Type B pancreatic cell (in vitro differentiated cells): ENCODE measurements around the gene PLA1A. TPM values are rescaled to one million over a fixed set of nuclear protein-coding genes. Genes with fewer than 3 reads are reported as not detected.

ENCODE experiments used
- DNase-seq: peaks from one replicate; pipeline ENCODE4 v3.0.0; 2021; ENCODE audit warnings: mixed read lengths; ENCODE audit not compliant: unreplicated experiment; ENCODE audit errors: extremely low spot score
- H3K27ac Mint-ChIP-seq: 2 replicates; pipeline ENCODE4 v1.8.0; 2021; ENCODE audit warnings: mild to moderate bottlenecking, mixed read lengths
- H3K27me3 Mint-ChIP-seq: 2 replicates; pipeline ENCODE4 v1.8.0; 2021; ENCODE audit warnings: mixed read lengths
- H3K36me3 Mint-ChIP-seq: 2 replicates; pipeline ENCODE4 v1.8.0; 2021; ENCODE audit warnings: mixed read lengths
- H3K4me1 Mint-ChIP-seq: one replicate; pipeline ENCODE4 v1.8.0; 2021; ENCODE audit warnings: mixed read lengths; ENCODE audit not compliant: unreplicated experiment
- H3K4me3 Mint-ChIP-seq: 2 replicates; pipeline ENCODE4 v1.8.0; 2021; ENCODE audit warnings: mild to moderate bottlenecking, mixed read lengths
- H3K9me3 Mint-ChIP-seq: 2 replicates; pipeline ENCODE4 v1.8.0; 2021; ENCODE audit warnings: mixed read lengths
- CTCF ChIP-seq: fragments of 200-600 bp; sonication (generic); conservative IDR thresholded peaks from 2 replicates; pipeline ENCODE4 v1.5.0; 2021; ENCODE audit warnings: antibody characterized with exemption, mild to moderate bottlenecking
- total RNA-seq: library from RNA; stranded (reverse); gene quantifications from 2 replicates; pipeline ENCODE4 v1.2.1, GENCODE V29; 2021; ENCODE audit warnings: low replicate concordance

PLA1A gene
- total RNA-seq, 1 donor from 2014 or later: 1.6 TPM

GRCh38 chr3:119653876-119654275 is 56.2 kb downstream of the PLA1A start:
- Mint-ChIP-seq H3K4me3 (no peak overlapping the region), H3K36me3 (no peaks in the 10 kb centered on the region), H3K4me1 (peaks cover 11% of the 10 kb centered on the region), H3K27me3 (no peaks in the 10 kb centered on the region), H3K9me3 (no peaks in the 10 kb centered on the region), H3K27ac (no peak overlapping the region)
- no peak for DNase-seq
- TF ChIP-seq CTCF: no peak

- Mint-ChIP-seq H3K9me3 (no peaks in the 10 kb centered on the region), H3K4me3 (no peak overlapping the region), H3K36me3 (peaks cover 5% of the 10 kb centered on the region), H3K27me3 (no peaks in the 10 kb centered on the region), H3K27ac (no peak overlapping the region), H3K4me1 (no peaks in the 10 kb centered on the region)
- TF ChIP-seq CTCF: no peak
- DNase-seq: no peak
These were observed 60.4 kb downstream of the PLA1A start for GRCh38 chr3:119657887-119658702.

- no peak overlapping the region for H3K4me3 Mint-ChIP-seq
- no peaks in the 10 kb centered on the region for H3K27me3 Mint-ChIP-seq
- no peaks in the 10 kb centered on the region for H3K4me1 Mint-ChIP-seq
- no peaks in the 10 kb centered on the region for H3K9me3 Mint-ChIP-seq
- DNase-seq: no peak
- peaks cover 5% of the 10 kb centered on the region for H3K36me3 Mint-ChIP-seq
- H3K27ac Mint-ChIP-seq: no peak overlapping the region
- TF ChIP-seq CTCF: no peak
These were observed 61.3 kb downstream of the PLA1A start for GRCh38 chr3:119658994-119659393.

- Mint-ChIP-seq H3K4me1 (no peaks in the 10 kb centered on the region), H3K27me3 (no peaks in the 10 kb centered on the region), H3K9me3 (no peaks in the 10 kb centered on the region), H3K27ac (no peak overlapping the region), H3K36me3 (peaks cover 5% of the 10 kb centered on the region), H3K4me3 (no peak overlapping the region)
- DNase-seq: no peak
- no peak for TF ChIP-seq CTCF
These were observed 62.1 kb downstream of the PLA1A start for GRCh38 chr3:119659606-119660291.

- Mint-ChIP-seq H3K4me1 (no peaks in the 10 kb centered on the region), H3K27ac (no peak within 1 kb of the TSS), H3K9me3 (no peaks in the 10 kb centered on the region), H3K36me3 (peaks cover 5% of the 10 kb centered on the region), H3K27me3 (no peaks in the 10 kb centered on the region), H3K4me3 (no peak within 1 kb of the TSS)
- DNase-seq: no peak
- no peak for TF ChIP-seq CTCF
These were observed 63.1 kb downstream of the PLA1A start, which contains the start of gene POPDC2 for GRCh38 chr3:119660474-119661440. POPDC2 (minus strand) TSS chr3:119660589; CDS start chr3:119660423, 166 bp downstream.
